ENCODE data around the gene TBC1D20.

The TBC1D20 gene

DNA sequence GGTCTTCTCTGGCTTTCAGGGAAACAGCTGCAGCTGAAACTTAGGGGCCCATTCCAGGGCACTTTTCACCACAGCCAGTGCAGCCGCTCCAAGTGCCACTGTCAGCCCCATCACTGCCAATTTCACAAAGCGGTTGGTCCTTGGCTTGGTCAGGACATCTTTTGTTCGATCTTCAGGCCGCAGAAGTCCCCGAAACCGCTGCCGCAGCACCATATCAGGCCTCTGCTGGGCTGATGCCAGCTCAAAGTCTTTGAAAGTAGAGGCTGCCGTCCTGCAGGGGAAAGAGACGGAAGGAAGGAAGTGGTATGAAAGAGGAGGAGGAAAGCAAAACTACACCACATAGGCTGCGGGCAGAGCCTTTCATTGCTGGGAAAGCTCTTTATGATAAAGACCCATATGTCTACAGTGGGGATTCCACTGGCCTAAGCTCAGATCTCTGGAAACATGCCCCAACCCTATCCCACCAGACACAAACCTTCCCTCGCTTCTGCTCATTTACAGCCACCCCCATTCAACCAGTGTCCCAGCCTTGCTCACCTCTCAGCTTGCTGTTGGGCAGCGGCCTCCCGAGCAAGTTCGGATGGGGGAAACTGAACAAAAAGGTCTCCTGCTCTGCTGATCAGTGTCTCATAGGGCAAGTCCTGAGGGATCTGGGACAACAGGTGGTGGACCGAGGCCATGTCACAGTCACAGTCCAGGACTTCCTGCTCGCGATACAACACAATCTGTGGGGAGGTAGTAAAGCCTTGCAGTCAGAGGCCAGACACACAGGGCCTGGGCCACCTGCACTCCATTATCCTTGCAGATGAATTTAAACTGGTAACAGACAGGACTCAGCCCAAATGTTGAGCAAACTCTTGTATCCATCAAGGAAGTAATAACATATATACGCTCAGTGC is 23.5 kb downstream of the TBC1D20 start:
- no peak for DNase-seq (ENCODE audit: low read depth, low spot score)

- no peak for DNase-seq (ENCODE audit: low read depth, low spot score)
Observed at GRCh38 chr20:437787-438486, 24.4 kb downstream of the TBC1D20 start.

DNA sequence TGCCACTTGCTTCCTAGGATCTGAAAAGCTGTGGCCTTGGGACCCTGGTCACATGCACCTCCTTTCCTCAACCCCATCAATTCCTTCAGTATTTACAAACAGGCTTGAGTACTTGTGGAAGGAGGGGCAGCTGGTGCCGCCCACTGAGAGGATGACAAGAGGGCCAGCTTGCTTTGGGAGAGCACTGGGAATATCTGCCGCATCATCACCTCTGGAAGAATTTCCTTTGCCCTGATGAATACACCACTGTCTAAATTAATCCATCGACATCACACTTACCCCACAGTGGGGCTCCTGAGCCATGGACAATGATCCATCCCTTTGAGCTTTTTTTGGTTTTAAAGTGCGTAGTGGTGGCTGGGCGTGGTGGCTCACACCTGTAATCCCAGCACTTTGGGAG is 25.9 kb downstream of the TBC1D20 start:
- no peak for DNase-seq (ENCODE audit: low read depth, low spot score)

DNA sequence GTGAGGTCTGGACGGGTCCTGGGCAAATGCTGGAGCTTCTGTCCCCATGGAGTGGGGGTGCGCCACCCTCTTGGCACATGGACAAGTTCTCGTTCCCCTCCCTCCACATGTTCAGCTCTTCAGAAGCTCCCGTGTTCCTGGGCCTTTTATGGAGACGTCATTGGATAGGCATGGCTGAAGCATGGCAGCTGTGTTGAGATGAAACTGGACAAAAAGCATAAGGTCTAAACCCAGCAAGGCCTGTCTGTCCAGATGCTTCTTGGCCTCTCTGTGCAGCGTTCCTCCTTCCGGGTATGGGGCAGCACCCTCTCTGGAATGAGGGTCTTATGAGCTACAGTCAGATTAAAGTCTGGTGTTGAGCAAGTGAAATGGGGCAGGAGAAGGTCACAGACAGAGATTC is 26.8 kb downstream of the TBC1D20 start:
- no peak for DNase-seq (ENCODE audit: low read depth, low spot score)

- no peak for DNase-seq (ENCODE audit: low read depth, low spot score)
Observed at GRCh38 chr20:434661-435419, 27.5 kb downstream of the TBC1D20 start.

- peak; percentile 95 for DNase-seq (ENCODE audit: low read depth, low spot score)
Observed at GRCh38 chr20:434221-434620, 28.1 kb downstream of the TBC1D20 start.

GRCh38 chr20:433300-433975 is 28.9 kb downstream of the TBC1D20 start:
- no peak for DNase-seq (ENCODE audit: low read depth, low spot score)

DNA sequence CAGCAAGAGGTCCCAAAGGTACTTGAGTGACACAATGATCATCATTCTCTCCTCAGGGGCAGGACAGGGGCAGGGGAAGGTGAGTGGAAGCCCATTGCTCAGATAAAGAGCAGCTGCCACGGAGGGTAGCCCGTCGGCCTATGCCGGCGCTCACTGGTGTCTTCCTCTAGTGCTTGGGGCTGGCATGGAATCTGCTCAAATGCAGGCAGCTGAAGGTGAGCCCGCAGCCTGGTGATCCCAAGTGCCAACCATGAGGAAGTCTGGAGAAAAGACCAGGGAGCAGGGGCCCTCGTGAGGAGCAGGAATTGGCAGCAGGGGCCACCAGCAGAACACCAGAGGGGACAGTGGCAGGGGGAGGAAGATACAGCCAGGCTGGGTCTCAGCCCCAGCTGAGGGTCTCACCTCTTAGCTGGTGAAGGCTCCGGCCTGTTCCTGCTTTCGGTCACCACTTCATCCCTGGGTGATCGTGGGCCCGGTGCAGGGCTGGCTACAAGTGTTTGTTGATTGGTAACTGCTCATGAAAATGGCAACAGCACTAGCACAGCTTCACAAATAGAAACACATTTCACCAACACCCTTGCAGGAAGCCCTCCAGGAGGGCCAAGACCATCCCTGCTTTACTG is 29.5 kb downstream of the TBC1D20 start:
- DNase-seq (ENCODE audit: low read depth, low spot score), result no peak

GRCh38 chr20:432208-432607 is 30.1 kb downstream of the TBC1D20 start:
- no peak for DNase-seq (ENCODE audit: low read depth, low spot score)

DNA sequence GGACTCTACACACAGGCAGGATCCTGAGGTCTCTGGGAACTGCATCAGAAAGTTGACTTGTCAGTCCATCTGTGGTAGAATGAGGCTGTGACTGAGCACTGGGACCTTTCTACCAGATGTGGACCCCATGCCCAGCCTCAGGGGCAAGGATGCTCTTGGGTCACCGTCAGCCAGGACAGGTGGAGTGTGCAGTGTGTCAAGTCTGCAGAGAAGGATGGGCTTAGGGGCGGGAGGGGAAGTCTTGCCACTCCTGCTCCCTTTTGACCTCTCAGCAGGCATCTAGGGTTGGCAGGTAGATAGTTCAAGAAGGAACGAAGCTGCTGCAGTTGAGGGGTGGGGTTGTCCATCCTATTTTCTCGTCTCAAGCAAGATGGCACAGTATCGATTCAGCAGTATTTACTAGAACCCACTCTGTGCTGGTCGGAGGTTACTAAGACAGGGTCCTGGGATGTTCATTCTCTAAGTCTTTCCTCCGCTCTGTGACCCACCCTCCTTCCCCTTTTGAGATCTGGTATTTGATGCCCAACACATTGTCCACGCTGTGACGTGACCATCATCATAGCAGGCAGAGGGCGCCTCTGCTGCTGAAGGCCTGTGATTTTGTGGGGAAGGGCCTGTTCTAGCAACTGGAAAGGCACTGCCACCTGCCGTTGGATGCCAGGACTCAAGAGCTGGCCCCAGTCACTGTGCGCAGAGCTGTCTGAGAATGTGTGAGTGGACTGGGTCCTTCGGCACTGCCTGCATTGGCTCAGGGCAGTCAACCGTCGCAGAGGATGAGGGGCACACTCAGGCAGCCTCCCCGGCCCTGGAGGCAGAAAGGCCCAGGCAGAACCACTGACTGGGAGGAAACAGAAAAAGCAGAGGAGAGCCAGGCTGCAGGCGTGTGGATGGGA is 31.1 kb downstream of the TBC1D20 start:
- peak; percentile 78 for DNase-seq (ENCODE audit: low read depth, low spot score)

- DNase-seq (ENCODE audit: low read depth, low spot score), result peak; percentile 75
Observed at GRCh38 chr20:430091-430999, 32.0 kb downstream of the TBC1D20 start.

DNA sequence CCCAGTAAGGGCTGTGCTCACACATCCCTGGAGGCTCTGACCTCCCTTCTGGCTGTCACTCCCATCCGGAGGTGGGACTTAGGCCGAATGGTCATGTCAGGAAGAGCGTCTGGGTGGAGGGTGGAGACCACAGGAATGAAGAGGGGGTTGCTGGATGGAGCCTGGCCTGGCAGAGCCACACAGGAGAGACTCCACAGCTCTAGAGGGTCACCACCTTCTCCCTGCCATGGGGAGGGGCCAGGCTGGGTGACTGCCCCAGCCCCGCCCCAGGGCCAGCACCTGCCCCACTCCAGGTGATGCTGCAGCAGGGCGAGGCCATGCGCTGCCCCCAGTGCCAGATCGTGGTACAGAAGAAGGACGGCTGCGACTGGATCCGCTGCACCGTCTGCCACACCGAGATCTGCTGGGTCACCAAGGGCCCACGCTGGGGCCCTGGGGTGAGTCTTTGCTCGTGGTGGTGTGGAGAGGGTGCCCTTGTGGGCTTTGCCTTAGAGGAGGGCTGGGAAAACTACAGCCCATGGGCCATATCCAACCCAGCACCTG is 33.6 kb downstream of the TBC1D20 start:
- no peak for DNase-seq (ENCODE audit: low read depth, low spot score)

- no peak for DNase-seq (ENCODE audit: low read depth, low spot score)
Observed at GRCh38 chr20:427849-428657, 34.3 kb downstream of the TBC1D20 start.

DNA sequence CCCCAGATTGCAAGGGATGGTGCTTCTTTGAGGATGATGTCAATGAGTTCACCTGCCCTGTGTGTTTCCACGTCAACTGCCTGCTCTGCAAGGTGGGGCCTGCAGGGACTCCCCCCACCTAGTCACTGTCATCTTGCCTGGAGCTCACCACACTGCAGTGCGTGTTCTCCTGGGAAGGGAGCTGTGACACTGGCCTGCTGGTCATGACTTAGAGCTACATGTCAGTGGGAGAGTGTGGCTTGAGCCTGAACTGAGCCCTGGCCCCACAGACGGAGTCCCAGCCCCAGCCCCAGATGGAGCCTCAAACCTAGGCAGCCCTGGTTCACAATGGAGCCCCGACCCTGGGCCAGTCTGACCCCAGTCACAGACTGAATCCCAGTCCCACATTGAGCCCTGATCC is 34.9 kb downstream of the TBC1D20 start:
- DNase-seq (ENCODE audit: low read depth, low spot score), result no peak

- DNase-seq (ENCODE audit: low read depth, low spot score), result no peak
Observed at GRCh38 chr20:426566-426965, 35.8 kb downstream of the TBC1D20 start.

DNA sequence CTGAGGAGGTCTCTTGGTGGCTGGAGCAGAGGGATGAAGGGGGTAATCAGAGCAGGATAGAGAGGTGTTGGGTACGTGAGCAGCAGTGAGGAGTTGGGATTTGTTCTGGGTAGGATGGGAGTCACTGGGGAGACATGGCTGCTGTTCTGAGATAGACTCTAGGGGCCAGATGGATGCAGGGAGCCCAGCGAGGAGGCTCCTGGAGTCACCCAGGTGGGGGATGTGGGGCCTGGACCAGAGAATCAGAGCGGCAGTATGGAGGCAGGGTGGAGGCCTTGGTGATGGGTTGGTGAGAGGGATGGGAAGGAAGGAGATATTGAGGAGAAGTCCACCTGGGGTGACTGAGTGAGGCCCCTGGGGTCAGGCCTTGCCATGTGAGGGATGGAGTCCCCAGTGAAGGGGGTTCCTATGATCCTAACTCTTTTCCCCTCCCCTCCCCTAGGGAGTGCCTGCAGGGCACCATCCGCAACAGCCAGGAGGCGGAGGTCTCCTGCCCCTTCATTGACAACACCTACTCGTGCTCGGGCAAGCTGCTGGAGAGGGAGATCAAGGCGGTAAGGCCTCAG is 40.6 kb downstream of the TBC1D20 start:
- DNase-seq (ENCODE audit: low read depth, low spot score), result no peak

GRCh38 chr20:420721-421574 is 41.4 kb downstream of the TBC1D20 start:
- DNase-seq (ENCODE audit: low read depth, low spot score), result no peak

All from ELF-1 (cell line).